H1 (cell line): ENCODE data around the gene COL11A1. TPM values are rescaled to one million over a fixed set of nuclear protein-coding genes. Genes with fewer than 3 reads are reported as not detected.

ENCODE experiments used
- CTCF ChIA-PET: fragments of 300-600 bp; sonication (Branson Sonifier 250); formaldehyde crosslinking; loops from one replicate; lab custom pipeline; 2021; ENCODE audit not compliant: partially characterized antibody; lab: Charles Lee
- POLR2A ChIA-PET: fragments of 300-600 bp; sonication (Branson Sonifier 250); formaldehyde crosslinking; loops from one replicate; lab custom pipeline; 2021; ENCODE audit warnings: inconsistent platforms; ENCODE audit not compliant: partially characterized antibody; lab: Charles Lee
- DNase-seq, 2 experiments: peaks; one replicate each; pipeline versions ENCODE4 v3.0.0 to v3.0.0-alpha.2; 2010 to 2022; ENCODE audit warnings: low spot score in 2 of 2, low read depth in 1 of 2, mixed read lengths in 1 of 2
- FAIRE-seq: peaks from 2 replicates; lab custom pipeline; 2011; peaks lifted over from hg19 to GRCh38; lab: Jason Lieb, UNC
- H2AFZ ChIP-seq: 2 replicates; pipeline ENCODE4 v1.8.1; 2012; ENCODE audit warnings: low read length, inconsistent platforms
- H2AK5ac ChIP-seq: 2 replicates; pipeline ENCODE4 v1.6.1; 2013; ENCODE audit warnings: low read depth, low read length
- H2BK120ac ChIP-seq: replicated peaks from 2 replicates; pipeline ENCODE3; 2013; ENCODE audit warnings: low read depth, low read length, inconsistent platforms
- H2BK12ac ChIP-seq: 2 replicates; pipeline ENCODE4 v1.6.1; 2013; ENCODE audit warnings: low read depth, low read length
- H2BK15ac ChIP-seq: 2 replicates; pipeline ENCODE4 v1.6.1; 2013; ENCODE audit warnings: low read length
- H2BK20ac ChIP-seq: 2 replicates; pipeline ENCODE4 v1.6.1; 2013; ENCODE audit warnings: low read length
- H2BK5ac ChIP-seq: 2 replicates; pipeline ENCODE4 v1.6.1; 2013; ENCODE audit warnings: low read depth, low read length
- H3K14ac ChIP-seq: 2 replicates; pipeline ENCODE4 v1.6.1; 2013; ENCODE audit warnings: inconsistent platforms; ENCODE audit not compliant: insufficient read length
- H3K18ac ChIP-seq: 2 replicates; pipeline ENCODE4 v1.6.1; 2013; ENCODE audit warnings: low read length; ENCODE audit errors: extremely low read depth
- H3K23ac ChIP-seq: 2 replicates; pipeline ENCODE4 v1.6.1; 2013; ENCODE audit warnings: inconsistent platforms; ENCODE audit not compliant: insufficient read length
- H3K23me2 ChIP-seq: 2 replicates; pipeline ENCODE4 v1.6.1; 2013; ENCODE audit warnings: low read depth, low read length
- H3K27ac ChIP-seq: 2 replicates; pipeline ENCODE4 v1.6.1; 2011; ENCODE audit warnings: low read depth, low read length, inconsistent platforms
- H3K27me3 ChIP-seq, 4 experiments: replicated peaks in 1 of 4; 1 replicate in 1 of 4; 2 replicates in 3 of 4; pipeline versions ENCODE4 v1.6.1 to v1.8.1; 2011 to 2013; ENCODE audit warnings: low read length in 3 of 4, mild to moderate bottlenecking in 3 of 4, inconsistent platforms in 2 of 4, mixed read lengths in 2 of 4, moderate library complexity in 1 of 4; ENCODE audit not compliant: control insufficient read depth in 3 of 4, insufficient read depth in 3 of 4; ENCODE audit errors: extremely low read depth in 1 of 4
- H3K36me3 ChIP-seq, 4 experiments: 2 replicates each; pipeline versions ENCODE4 v1.6.1 to v1.8.1; 2011 to 2013; ENCODE audit warnings: mild to moderate bottlenecking in 4 of 4, low read length in 3 of 4, moderate library complexity in 2 of 4, control low read depth in 1 of 4, inconsistent platforms in 1 of 4; ENCODE audit not compliant: insufficient read depth in 4 of 4, control insufficient read depth in 2 of 4
- H3K4ac ChIP-seq: replicated peaks from 2 replicates; pipeline ENCODE3; 2013; ENCODE audit warnings: low read length, low read depth, mixed read lengths, inconsistent platforms; ENCODE audit not compliant: insufficient read length
- H3K4me1 ChIP-seq, 4 experiments: replicated peaks in 1 of 4; 1 replicate in 1 of 4; 2 replicates in 3 of 4; pipeline versions ENCODE4 v1.6.1 to v1.8.1; 2011 to 2013; ENCODE audit warnings: low read length in 3 of 4, inconsistent platforms in 2 of 4, mixed read lengths in 1 of 4; ENCODE audit not compliant: insufficient read depth in 4 of 4, control insufficient read depth in 3 of 4
- H3K4me2 ChIP-seq, 2 experiments: 2 replicates each; pipeline versions ENCODE4 v1.6.1 to v1.8.1; 2011 to 2013; ENCODE audit warnings: low read depth in 2 of 2, low read length in 2 of 2, control low read depth in 1 of 2, inconsistent platforms in 1 of 2, mild to moderate bottlenecking in 1 of 2; ENCODE audit not compliant: insufficient read depth in 1 of 2
- H3K4me3 ChIP-seq, 4 experiments: fragments of 200-600, 300-600 bp in 1 of 4; sonication (generic), shearing (Covaris generic), sonication (Bioruptor Twin) in 1 of 4; 2 replicates each; pipeline versions ENCODE4 v1.5.1 to v1.8.1; 2011 to 2016; ENCODE audit warnings: low read length in 4 of 4, low read depth in 3 of 4, control low read depth in 2 of 4, inconsistent platforms in 2 of 4, mild to moderate bottlenecking in 2 of 4, mixed read lengths in 1 of 4, moderate library complexity in 1 of 4; ENCODE audit not compliant: insufficient read depth in 2 of 4; ENCODE audit errors: extremely low read depth in 1 of 4
- H3K56ac ChIP-seq: replicated peaks from 2 replicates; pipeline ENCODE3; 2013; ENCODE audit warnings: low read depth, mild to moderate bottlenecking, mixed read lengths, low read length, inconsistent platforms; ENCODE audit not compliant: insufficient read length
- H3K79me1 ChIP-seq: 2 replicates; pipeline ENCODE4 v1.6.1; 2013; ENCODE audit warnings: low read depth, low read length, control low read depth
- H3K79me2 ChIP-seq, 2 experiments: 2 replicates each; pipeline versions ENCODE4 v1.6.1 to v1.8.1; 2012 to 2013; ENCODE audit warnings: low read length in 2 of 2, mild to moderate bottlenecking in 2 of 2, inconsistent platforms in 1 of 2; ENCODE audit not compliant: insufficient read depth in 2 of 2, control insufficient read depth in 1 of 2
- H3K9ac ChIP-seq, 4 experiments: replicated peaks in 1 of 4; 1 replicate in 1 of 4; 2 replicates in 3 of 4; pipeline versions ENCODE4 v1.6.1 to v1.8.1; 2011 to 2013; ENCODE audit warnings: low read depth in 3 of 4, low read length in 3 of 4, control low read depth in 2 of 4, mild to moderate bottlenecking in 2 of 4, moderate library complexity in 2 of 4, inconsistent platforms in 1 of 4; ENCODE audit errors: extremely low read depth in 1 of 4
- H3K9me3 ChIP-seq, 2 experiments: 2 replicates each; pipeline versions ENCODE4 v1.6.1 to v1.8.1; 2012 to 2013; ENCODE audit warnings: mild to moderate bottlenecking in 2 of 2, moderate library complexity in 2 of 2, control low read depth in 1 of 2, inconsistent platforms in 1 of 2, low read depth in 1 of 2, low read length in 1 of 2, mixed read lengths in 1 of 2; ENCODE audit not compliant: insufficient read depth in 2 of 2
- H4K20me1 ChIP-seq, 2 experiments: replicated peaks in 1 of 2; 2 replicates each; pipeline versions ENCODE3 to v1.8.1; 2011 to 2013; ENCODE audit warnings: inconsistent platforms in 2 of 2, low read length in 2 of 2, mild to moderate bottlenecking in 1 of 2; ENCODE audit not compliant: insufficient read depth in 2 of 2, control insufficient read depth in 1 of 2
- H4K5ac ChIP-seq: 2 replicates; pipeline ENCODE4 v1.6.1; 2013; ENCODE audit warnings: low read length, low read depth, mixed read lengths, inconsistent platforms; ENCODE audit not compliant: insufficient read length
- H4K8ac ChIP-seq: 2 replicates; pipeline ENCODE4 v1.8.0; 2013; ENCODE audit warnings: mild to moderate bottlenecking, moderate library complexity, low read length, inconsistent platforms; ENCODE audit not compliant: insufficient read depth; ENCODE audit errors: extremely low read depth
- H4K91ac ChIP-seq: replicated peaks from 2 replicates; pipeline ENCODE3; 2013; ENCODE audit warnings: low read length, mixed read lengths, inconsistent platforms; ENCODE audit not compliant: insufficient read length
- CTBP2 ChIP-seq: IDR thresholded peaks from 2 replicates; pipeline ENCODE4 v1.7.0; 2011; ENCODE audit warnings: borderline replicate concordance, mild to moderate bottlenecking, moderate library complexity, mixed read lengths, low read length; ENCODE audit not compliant: insufficient read depth, insufficient read length
- CTCF ChIP-seq, 3 experiments: IDR thresholded peaks; 1 replicate in 2 of 3; 2 replicates in 1 of 3; pipeline versions ENCODE4 v1.5.1 to v1.6.1; 2011; ENCODE audit warnings: low read length in 3 of 3, mild to moderate bottlenecking in 3 of 3, inconsistent platforms in 2 of 3, low read depth in 1 of 3, moderate library complexity in 1 of 3; ENCODE audit not compliant: insufficient read depth in 1 of 3; ENCODE audit errors: control extremely low read depth in 1 of 3
- RNF2 ChIP-seq: fragments of 200-900, 300-1000 bp; sonication (generic); IDR thresholded peaks from 2 replicates; pipeline ENCODE4 v1.7.1; 2016; ENCODE audit warnings: borderline replicate concordance, low read depth, mild to moderate bottlenecking, antibody characterized with exemption, low read length; ENCODE audit not compliant: poor library complexity, severe bottlenecking; ENCODE audit errors: missing control alignments
- TBP ChIP-seq: IDR thresholded peaks from 2 replicates; pipeline ENCODE4 v1.6.1; 2011; ENCODE audit warnings: low read depth, low read length, improper control_type of control experiment
- WGBS, 2 experiments: shearing (Covaris generic) in 1 of 2; methylation state at CpG; one replicate each; pipeline versions ENCODE4 v1.1.6 to v1.1.7; 2013 to 2015; ENCODE audit warnings: low lambda C conversion rate in 2 of 2, mixed read lengths in 2 of 2, inconsistent platforms in 1 of 2, low coverage in 1 of 2, missing lambda C conversion rate in 1 of 2; ENCODE audit not compliant: insufficient replicate concordance in 2 of 2, insufficient coverage in 1 of 2, insufficient read length in 1 of 2; ENCODE audit errors: extremely low coverage in 1 of 2, missing lambda C conversion rate in 1 of 2; 5-methylcytosine and 5-hydroxymethylcytosine counted together
- polyA plus RNA-seq, 7 experiments: library from polyadenylated mRNA; depleted of rRNA in 3 of 7; stranded (reverse) in 5 of 7; unstranded in 2 of 7; fragments of >200 nt in 5 of 7; fragments of 200-250 nt in 2 of 7; gene quantifications; 1 replicate in 5 of 7; 2 replicates in 1 of 7; 4 replicates in 1 of 7; pipeline versions ENCODE4 v1.2.1 to v1.2.3, GENCODE V29; 2011 to 2013; ENCODE audit warnings: missing spikeins in 2 of 7, mixed read lengths in 2 of 7
- total RNA-seq: library from RNA; stranded (reverse); fragmentation: NEBNext Ultra II Directional; extraction: Animal tissue kit (Norgen Biotek cat#: 25700); gene quantifications from 2 replicates; pipeline ENCODE4 v1.2.1, GENCODE V29; 2021

COL11A1 gene
- total and polyA plus RNA-seq, 2 of the 8 experiments (the other 6 are each of a cell fraction or from before 2014, with no cell fraction given) = 4.0 to 27.9 TPM

- Histone ChIP-seq H2BK120ac (no peak overlapping the region), H3K23ac (no peak overlapping the region), H3K79me2 (no peaks in the 10 kb centered on the region), H2BK12ac (no peak overlapping the region), H2BK5ac (no peak overlapping the region), H3K4me3 (no peak overlapping the region), H3K36me3 (no peaks in the 10 kb centered on the region; a peak in 1 of 8 replicates), H4K8ac (no peak overlapping the region), H3K56ac (no peak overlapping the region), H3K23me2 (no peaks in the 10 kb centered on the region), H3K9me3 (no peaks in the 10 kb centered on the region), H3K79me1 (no peaks in the 10 kb centered on the region), H3K9ac (peak overlapping the region in 1 of 4 experiments; percentile 49; a peak in 1 of 7 replicates), H2BK20ac (no peak overlapping the region), H4K91ac (no peak overlapping the region), H2BK15ac (no peak overlapping the region), H4K5ac (no peak overlapping the region), H3K27me3 (no peaks in the 10 kb centered on the region), H3K27ac (no peak overlapping the region), H2AK5ac (no peak overlapping the region), H3K4me2 (no peak overlapping the region), H2AFZ (no peak overlapping the region), H3K14ac (no peak overlapping the region), H4K20me1 (no peaks in the 10 kb centered on the region), H3K4me1 (no peaks in the 10 kb centered on the region), H3K18ac (no peak overlapping the region), H3K4ac (no peak overlapping the region)
- DNase-seq = no peak
- FAIRE-seq = no peak
- 96% methylated on average over 6 of the region's 6 CpGs; no CpG with 5 or more reads in 1 of the 2 experiments for WGBS, 2 experiments
- ChIA-PET POLR2A (no interaction called here), CTCF (interaction anchor here (1.1 to 1.5 kb wide), 2 partner anchors 8 to 344 kb away, joined by 3 to 4 read pairs; no protein-coding TSS in a partner anchor)
- TF ChIP-seq TBP = no peak
- TF ChIP-seq CTCF (IDR thresholded peaks at IDR 0.05; ENCODE audit: control extremely low read depth in 1 of 3, insufficient read depth in 1 of 3, low read depth in 1 of 3, low read length in 3 of 3) = no peak
- TF ChIP-seq RNF2 = no peak
- TF ChIP-seq CTBP2 = no peak
Measured at GRCh38 chr1:102978874-102979273, 129.4 kb downstream of the COL11A1 start.
